PC-3 (cell line): ENCODE measurements around the gene LY6G6F. TPM values are rescaled to one million over a fixed set of nuclear protein-coding genes. Genes with fewer than 3 reads are reported as not detected.

Experiments
- ATAC-seq: fragments of 200-7000 bp; cut with Tn5 transposase; 2 replicates; pipeline ENCODE4 v1.9.1; 2020; ENCODE audit warnings: mild to moderate bottlenecking, moderate library complexity
- BruUV-seq: library from RNA; stranded (reverse); fragments of 400-500 nt; replicated peaks from 2 replicates; lab custom pipeline; 2021; lab: Mats Ljungman, UMichigan
- CTCF ChIA-PET: fragments of 300-600 bp; sonication (Branson Sonifier 250); formaldehyde crosslinking; loops from one replicate; lab custom pipeline; 2022; ENCODE audit warnings: antibody characterized with exemption; lab: Charles Lee
- POLR2A ChIA-PET: fragments of 300-600 bp; sonication (Branson Sonifier 250); formaldehyde crosslinking; loops from one replicate; lab custom pipeline; 2022; ENCODE audit warnings: antibody characterized with exemption; ENCODE audit not compliant: unreplicated experiment; lab: Charles Lee
- DNase-seq: peaks from one replicate; pipeline ENCODE4 v3.0.0-alpha.2; 2015
- H2AFZ ChIP-seq: fragments of 300-600 bp; sonication (generic); 2 replicates; pipeline ENCODE4 v1.6.0; 2016; ENCODE audit warnings: antibody characterized with exemption, low read length
- H3F3A ChIP-seq: fragments of 300-600 bp; sonication (generic); one replicate; pipeline ENCODE4 v1.6.0; 2017; ENCODE audit warnings: antibody characterized with exemption, low read length, control low read depth, mild to moderate bottlenecking; ENCODE audit not compliant: unreplicated experiment
- H3K27ac ChIP-seq: fragments of 300-600 bp; sonication (generic); 2 replicates; pipeline ENCODE4 v1.5.1; 2016; ENCODE audit warnings: mild to moderate bottlenecking, low read length
- H3K27me3 ChIP-seq: fragments of 300-600 bp; sonication (generic); 2 replicates; pipeline ENCODE4 v1.6.1; 2016; ENCODE audit warnings: low read length, mixed read lengths
- H3K36me3 ChIP-seq: fragments of 300-600 bp; sonication (generic); 2 replicates; pipeline ENCODE4 v1.6.1; 2016; ENCODE audit warnings: low read depth, mixed run types, low read length, mixed read lengths
- H3K4me1 ChIP-seq: fragments of 300-600 bp; sonication (generic); 2 replicates; pipeline ENCODE4 v1.5.1; 2016; ENCODE audit warnings: low read length; ENCODE audit not compliant: insufficient read depth
- H3K4me2 ChIP-seq: fragments of 300-600 bp; sonication (generic); 2 replicates; pipeline ENCODE4 v1.6.0; 2016; ENCODE audit warnings: low read length
- H3K4me3 ChIP-seq: fragments of 300-600 bp; sonication (generic); 2 replicates; pipeline ENCODE4 v1.5.1; 2016; ENCODE audit warnings: mild to moderate bottlenecking, low read length, mixed read lengths
- H3K79me2 ChIP-seq: fragments of 300-600 bp; sonication (generic); 2 replicates; pipeline ENCODE4 v1.6.1; 2017; ENCODE audit warnings: low read length, mixed read lengths
- H3K9ac ChIP-seq: fragments of 300-600 bp; sonication (generic); 2 replicates; pipeline ENCODE4 v1.6.0; 2016; ENCODE audit warnings: mild to moderate bottlenecking, low read length
- H3K9me2 ChIP-seq: fragments of 300-600 bp; sonication (generic); replicated peaks from 2 replicates; pipeline ENCODE4 v1.6.1; 2016; ENCODE audit warnings: mixed run types, low read length, mixed read lengths
- H3K9me3 ChIP-seq: fragments of 300-600 bp; sonication (generic); 2 replicates; pipeline ENCODE4 v1.6.1; 2016; ENCODE audit warnings: low read length, mixed read lengths
- H4K20me1 ChIP-seq: fragments of 300-600 bp; sonication (generic); 2 replicates; pipeline ENCODE4 v1.6.1; 2016; ENCODE audit warnings: low read length, mixed read lengths
- CTCF ChIP-seq: fragments of 300-600 bp; sonication (generic); conservative IDR thresholded peaks from 2 replicates; pipeline ENCODE4 v1.5.1; 2017; ENCODE audit warnings: antibody characterized with exemption, low read depth, mild to moderate bottlenecking, low read length
- EZH2 ChIP-seq: fragments of 300-600 bp; sonication (generic); IDR thresholded peaks from one replicate; pipeline ENCODE4 v1.6.1; 2017; ENCODE audit warnings: antibody characterized with exemption, mild to moderate bottlenecking, low read length; ENCODE audit not compliant: unreplicated experiment
- EZH2phosphoT487 ChIP-seq: fragments of 300-600 bp; sonication (generic); IDR thresholded peaks from 2 replicates; pipeline ENCODE4 v1.6.1; 2018; ENCODE audit warnings: mild to moderate bottlenecking, antibody characterized with exemption, low read length, borderline replicate concordance
- intact Hi-C: fragments of 100-400 bp; cut with micrococcal nuclease; formaldehyde crosslinking; loops from 2 replicates; pipeline ENCODE4 v1.9.0; 2023
- total RNA-seq: library from RNA; depleted of rRNA; stranded (reverse); fragments of >200 nt; gene quantifications from 2 replicates; pipeline ENCODE4 v1.2.3, GENCODE V29; 2014

LY6G6F gene
- total RNA-seq, 1 experiment from 2014 or later: not detected

- DNase-seq: no peak
- Histone ChIP-seq H3K4me1 (peaks cover 19% of the 10 kb centered on the region), H3K36me3 (no peaks in the 10 kb centered on the region), H3K4me3 (no peak overlapping the region), H3K4me2 (no peak overlapping the region), H3K9ac (no peak overlapping the region), H3K9me2 (no peaks in the 10 kb centered on the region), H2AFZ (no peak overlapping the region), H3F3A (no peaks in the 10 kb centered on the region), H3K27me3 (no peaks in the 10 kb centered on the region), H3K27ac (no peak overlapping the region), H3K79me2 (no peaks in the 10 kb centered on the region), H4K20me1 (no peaks in the 10 kb centered on the region), H3K9me3 (no peaks in the 10 kb centered on the region)
- CTCF ChIA-PET: interaction anchor here (0.6 kb wide), 1 partner anchor 31 kb away, joined by 4 read pairs; no protein-coding TSS in a partner anchor
- no TSS peak for BruUV-seq
- TF ChIP-seq EZH2phosphoT487 (no peak), EZH2 (no peak), CTCF (no peak)
- POLR2A ChIA-PET: no interaction called here
- no peak for ATAC-seq
- intact Hi-C loops: loop anchor here (10.0 kb wide), 1 partner anchor 51 kb away; the partner anchor contains the start of gene SAPCD1
These were observed 7.5 kb downstream of the LY6G6F start for GRCh38 chr6:31713991-31714684.

GRCh38 chr6:31715022-31715958 is 8.6 kb downstream of the LY6G6F start, which contains the start of gene LY6G6D:
Gene LY6G6D, plus strand, starts transcription at chr6:31715348. Its CDS starts 8 bp downstream, at chr6:31715356.
- CTCF ChIA-PET: no interaction called here
- Histone ChIP-seq H3K27me3 (no peaks in the 10 kb centered on the region), H3K4me1 (peaks cover 26% of the 10 kb centered on the region), H2AFZ (no peak within 1 kb of the TSS), H3K4me3 (no peak within 1 kb of the TSS), H3K4me2 (no peak within 1 kb of the TSS), H3K27ac (no peak within 1 kb of the TSS), H3K9me2 (no peaks in the 10 kb centered on the region), H3F3A (no peaks in the 10 kb centered on the region), H3K79me2 (no peaks in the 10 kb centered on the region), H3K9me3 (no peaks in the 10 kb centered on the region), H3K9ac (no peak within 1 kb of the TSS), H3K36me3 (no peaks in the 10 kb centered on the region), H4K20me1 (no peaks in the 10 kb centered on the region)
- DNase-seq (no peak), ATAC-seq (no peak)
- no peak for TF ChIP-seq EZH2phosphoT487
- TF ChIP-seq EZH2: no peak
- TF ChIP-seq CTCF: no peak
- no TSS peak for BruUV-seq
- POLR2A ChIA-PET: no interaction called here
- intact Hi-C loops: loop anchor here (10.0 kb wide), 1 partner anchor 50 kb away; the partner anchor contains the start of gene SAPCD1
